ENCODE data around the gene MYL4.

DNA sequence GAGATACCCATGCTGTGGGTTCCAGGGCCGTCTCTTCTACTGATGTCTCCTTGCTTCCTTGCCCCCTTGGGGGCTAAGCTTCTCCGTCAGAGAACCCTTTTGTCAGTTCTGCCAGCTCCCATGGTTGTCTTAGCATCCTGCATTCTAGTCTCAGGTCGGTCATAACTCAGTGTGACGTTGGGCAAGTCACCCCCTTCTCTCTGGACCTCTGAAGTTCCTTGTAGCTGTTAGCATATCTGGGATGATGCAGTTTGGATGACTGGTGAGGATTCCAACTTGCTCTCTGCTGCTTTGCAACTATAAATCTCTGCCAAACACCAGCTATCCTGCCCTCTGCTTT is 8.9 kb upstream of the MYL4 start:
- TF ChIP-seq POLR2A (IDR thresholded peaks at IDR 0.05), result no peak
- TF ChIP-seq, protein P1, sequence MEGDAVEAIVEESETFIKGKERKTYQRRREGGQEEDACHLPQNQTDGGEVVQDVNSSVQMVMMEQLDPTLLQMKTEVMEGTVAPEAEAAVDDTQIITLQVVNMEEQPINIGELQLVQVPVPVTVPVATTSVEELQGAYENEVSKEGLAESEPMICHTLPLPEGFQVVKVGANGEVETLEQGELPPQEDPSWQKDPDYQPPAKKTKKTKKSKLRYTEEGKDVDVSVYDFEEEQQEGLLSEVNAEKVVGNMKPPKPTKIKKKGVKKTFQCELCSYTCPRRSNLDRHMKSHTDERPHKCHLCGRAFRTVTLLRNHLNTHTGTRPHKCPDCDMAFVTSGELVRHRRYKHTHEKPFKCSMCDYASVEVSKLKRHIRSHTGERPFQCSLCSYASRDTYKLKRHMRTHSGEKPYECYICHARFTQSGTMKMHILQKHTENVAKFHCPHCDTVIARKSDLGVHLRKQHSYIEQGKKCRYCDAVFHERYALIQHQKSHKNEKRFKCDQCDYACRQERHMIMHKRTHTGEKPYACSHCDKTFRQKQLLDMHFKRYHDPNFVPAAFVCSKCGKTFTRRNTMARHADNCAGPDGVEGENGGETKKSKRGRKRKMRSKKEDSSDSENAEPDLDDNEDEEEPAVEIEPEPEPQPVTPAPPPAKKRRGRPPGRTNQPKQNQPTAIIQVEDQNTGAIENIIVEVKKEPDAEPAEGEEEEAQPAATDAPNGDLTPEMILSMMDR (IDR thresholded peaks at IDR 0.05), result no peak

All from esophagus squamous epithelium (tissue), 4 donors.